Loucy (cell line): ENCODE data around the gene CHST11.

Source experiments
- CTCF ChIP-seq: fragments of 200-600 bp; sonication (generic); conservative IDR thresholded peaks from 2 replicates; pipeline ENCODE4 v1.5.1; 2014; ENCODE audit warnings: mild to moderate bottlenecking, antibody characterized with exemption, low read length
- EZH2phosphoT487 ChIP-seq: fragments of 200-600 bp; IDR thresholded peaks from 2 replicates; pipeline ENCODE4 v1.6.1; 2018; ENCODE audit warnings: antibody characterized with exemption, mild to moderate bottlenecking, moderate library complexity, borderline replicate concordance

GRCh38 chr12:104751120-104751519 is 294.4 kb downstream of the CHST11 start:
- no peak for TF ChIP-seq CTCF
- TF ChIP-seq EZH2phosphoT487 = no peak
